GM15510 (cell line): Measurements from ENCODE around the gene R3HDM1.

Source experiments
- POLR2A ChIP-seq: IDR thresholded peaks from 3 replicates; pipeline ENCODE4 v1.6.1; 2011; ENCODE audit warnings: borderline replicate concordance; ENCODE audit not compliant: insufficient read length; ENCODE audit errors: extremely low read depth

Gene R3HDM1

GRCh38 chr2:135531231-135532197 lies at the start of gene R3HDM1:
Gene R3HDM1 (plus strand): TSS chr2:135531484. CDS start chr2:135604846, 73,362 bp downstream.
- TF ChIP-seq POLR2A, result peak; percentile 70

GRCh38 chr2:135485441-135485840 lies 45.8 kb upstream of the R3HDM1 start:
- TF ChIP-seq POLR2A, result no peak

GRCh38 chr2:135490376-135490775 lies 40.9 kb upstream of the R3HDM1 start:
- TF ChIP-seq POLR2A, result no peak

GRCh38 chr2:135494503-135494902 lies 36.8 kb upstream of the R3HDM1 start:
- no peak for TF ChIP-seq POLR2A

- TF ChIP-seq POLR2A, result no peak
Measured at GRCh38 chr2:135494917-135495316, 36.4 kb upstream of the R3HDM1 start.

GRCh38 chr2:135504811-135505210 lies 26.5 kb upstream of the R3HDM1 start:
- no peak for TF ChIP-seq POLR2A

GRCh38 chr2:135510577-135510976 lies 20.7 kb upstream of the R3HDM1 start:
- no peak for TF ChIP-seq POLR2A

GRCh38 chr2:135512099-135512498 lies 19.2 kb upstream of the R3HDM1 start:
- TF ChIP-seq POLR2A, result no peak

- no peak for TF ChIP-seq POLR2A
Measured at GRCh38 chr2:135525786-135526185, 5.5 kb upstream of the R3HDM1 start.

- TF ChIP-seq POLR2A, result no peak
Measured at GRCh38 chr2:135528006-135528405, 3.3 kb upstream of the R3HDM1 start.

- peak; percentile 38 for TF ChIP-seq POLR2A
Measured at GRCh38 chr2:135530313-135531230, 712 bp upstream of the R3HDM1 start, which contains the start of gene ZRANB3. Gene ZRANB3 (minus strand): TSS chr2:135531218.

GRCh38 chr2:135532581-135532980 lies 1.3 kb downstream of the R3HDM1 start:
- TF ChIP-seq POLR2A, result no peak

- TF ChIP-seq POLR2A, result no peak
Measured at GRCh38 chr2:135546436-135546835, 15.2 kb downstream of the R3HDM1 start.

- no peak for TF ChIP-seq POLR2A
Measured at GRCh38 chr2:135547311-135547710, 16.0 kb downstream of the R3HDM1 start.

GRCh38 chr2:135551356-135551755 lies 20.1 kb downstream of the R3HDM1 start:
- TF ChIP-seq POLR2A, result no peak

GRCh38 chr2:135552887-135553286 lies 21.6 kb downstream of the R3HDM1 start:
- TF ChIP-seq POLR2A, result no peak

GRCh38 chr2:135555311-135555710 lies 24.0 kb downstream of the R3HDM1 start:
- TF ChIP-seq POLR2A, result no peak
